Measurements from ENCODE around the gene BCL7C. TPM values are rescaled to one million over a fixed set of nuclear protein-coding genes. Genes with fewer than 3 reads are reported as not detected.

Gene BCL7C
- total and polyA plus RNA-seq, 2 of the 13 experiments (the other 11 are each of a cell fraction or from before 2014, with no cell fraction given): 17.7 to 33.8 TPM

- TF ChIP-seq HCFC1 (IDR thresholded peaks at IDR 0.05; ENCODE audit: low read depth, low read length) (0 out of 2 replicates have a peak, but pooled peaks have one; percentile 20), CHD4 (IDR thresholded peaks at IDR 0.05; ENCODE audit: borderline replicate concordance, low read length) (no peak), KLF6 (CRISPR knock-in tag; IDR thresholded peaks at IDR 0.05) (no peak), ATF2 (CRISPR knock-in tag; IDR thresholded peaks at IDR 0.05) (no peak), MIXL1 (CRISPR knock-in tag; IDR thresholded peaks at IDR 0.05) (no peak), ZNF451 (CRISPR knock-in tag; IDR thresholded peaks at IDR 0.05) (no peak), FOXM1 (CRISPR knock-in tag; IDR thresholded peaks at IDR 0.05) (no peak), ZIK1 (CRISPR knock-in tag; IDR thresholded peaks at IDR 0.05; ENCODE audit: borderline replicate concordance, low read depth) (no peak), ZHX1 (CRISPR knock-in tag; IDR thresholded peaks at IDR 0.05; ENCODE audit: low read depth) (no peak), SKI (IDR thresholded peaks at IDR 0.05; ENCODE audit: partially characterized antibody) (peak; percentile 44), SIX1 (CRISPR knock-in tag; IDR thresholded peaks at IDR 0.05; ENCODE audit: borderline replicate concordance) (no peak), TEAD2 (CRISPR knock-in tag; IDR thresholded peaks at IDR 0.05) (no peak)
- TF ChIP-seq, protein P1, sequence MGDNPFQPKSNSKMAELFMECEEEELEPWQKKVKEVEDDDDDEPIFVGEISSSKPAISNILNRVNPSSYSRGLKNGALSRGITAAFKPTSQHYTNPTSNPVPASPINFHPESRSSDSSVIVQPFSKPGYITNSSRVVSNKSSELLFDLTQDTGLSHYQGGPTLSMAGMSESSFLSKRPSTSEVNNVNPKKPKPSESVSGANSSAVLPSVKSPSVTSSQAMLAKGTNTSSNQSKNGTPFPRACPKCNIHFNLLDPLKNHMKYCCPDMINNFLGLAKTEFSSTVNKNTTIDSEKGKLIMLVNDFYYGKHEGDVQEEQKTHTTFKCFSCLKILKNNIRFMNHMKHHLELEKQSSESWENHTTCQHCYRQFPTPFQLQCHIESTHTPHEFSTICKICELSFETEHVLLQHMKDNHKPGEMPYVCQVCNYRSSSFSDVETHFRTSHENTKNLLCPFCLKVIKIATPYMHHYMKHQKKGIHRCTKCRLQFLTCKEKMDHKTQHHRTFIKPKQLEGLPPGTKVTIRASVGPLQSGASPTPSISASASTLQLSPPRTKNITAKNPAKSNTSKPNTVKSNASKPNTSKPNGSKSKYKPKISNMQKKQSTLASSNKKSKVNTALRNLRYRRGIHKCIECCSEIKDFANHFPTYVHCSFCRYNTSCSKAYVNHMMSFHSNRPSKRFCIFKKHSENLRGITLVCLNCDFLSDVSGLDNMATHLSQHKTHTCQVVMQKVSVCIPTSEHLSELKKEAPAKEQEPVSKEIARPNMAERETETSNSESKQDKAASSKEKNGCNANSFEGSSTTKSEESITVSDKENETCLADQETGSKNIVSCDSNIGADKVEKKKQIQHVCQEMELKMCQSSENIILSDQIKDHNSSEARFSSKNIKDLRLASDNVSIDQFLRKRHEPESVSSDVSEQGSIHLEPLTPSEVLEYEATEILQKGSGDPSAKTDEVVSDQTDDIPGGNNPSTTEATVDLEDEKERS (CRISPR knock-in tag; IDR thresholded peaks at IDR 0.05): peak; percentile 74; the same call in 1 of the 2 replicates
- TF ChIP-seq, protein P2, sequence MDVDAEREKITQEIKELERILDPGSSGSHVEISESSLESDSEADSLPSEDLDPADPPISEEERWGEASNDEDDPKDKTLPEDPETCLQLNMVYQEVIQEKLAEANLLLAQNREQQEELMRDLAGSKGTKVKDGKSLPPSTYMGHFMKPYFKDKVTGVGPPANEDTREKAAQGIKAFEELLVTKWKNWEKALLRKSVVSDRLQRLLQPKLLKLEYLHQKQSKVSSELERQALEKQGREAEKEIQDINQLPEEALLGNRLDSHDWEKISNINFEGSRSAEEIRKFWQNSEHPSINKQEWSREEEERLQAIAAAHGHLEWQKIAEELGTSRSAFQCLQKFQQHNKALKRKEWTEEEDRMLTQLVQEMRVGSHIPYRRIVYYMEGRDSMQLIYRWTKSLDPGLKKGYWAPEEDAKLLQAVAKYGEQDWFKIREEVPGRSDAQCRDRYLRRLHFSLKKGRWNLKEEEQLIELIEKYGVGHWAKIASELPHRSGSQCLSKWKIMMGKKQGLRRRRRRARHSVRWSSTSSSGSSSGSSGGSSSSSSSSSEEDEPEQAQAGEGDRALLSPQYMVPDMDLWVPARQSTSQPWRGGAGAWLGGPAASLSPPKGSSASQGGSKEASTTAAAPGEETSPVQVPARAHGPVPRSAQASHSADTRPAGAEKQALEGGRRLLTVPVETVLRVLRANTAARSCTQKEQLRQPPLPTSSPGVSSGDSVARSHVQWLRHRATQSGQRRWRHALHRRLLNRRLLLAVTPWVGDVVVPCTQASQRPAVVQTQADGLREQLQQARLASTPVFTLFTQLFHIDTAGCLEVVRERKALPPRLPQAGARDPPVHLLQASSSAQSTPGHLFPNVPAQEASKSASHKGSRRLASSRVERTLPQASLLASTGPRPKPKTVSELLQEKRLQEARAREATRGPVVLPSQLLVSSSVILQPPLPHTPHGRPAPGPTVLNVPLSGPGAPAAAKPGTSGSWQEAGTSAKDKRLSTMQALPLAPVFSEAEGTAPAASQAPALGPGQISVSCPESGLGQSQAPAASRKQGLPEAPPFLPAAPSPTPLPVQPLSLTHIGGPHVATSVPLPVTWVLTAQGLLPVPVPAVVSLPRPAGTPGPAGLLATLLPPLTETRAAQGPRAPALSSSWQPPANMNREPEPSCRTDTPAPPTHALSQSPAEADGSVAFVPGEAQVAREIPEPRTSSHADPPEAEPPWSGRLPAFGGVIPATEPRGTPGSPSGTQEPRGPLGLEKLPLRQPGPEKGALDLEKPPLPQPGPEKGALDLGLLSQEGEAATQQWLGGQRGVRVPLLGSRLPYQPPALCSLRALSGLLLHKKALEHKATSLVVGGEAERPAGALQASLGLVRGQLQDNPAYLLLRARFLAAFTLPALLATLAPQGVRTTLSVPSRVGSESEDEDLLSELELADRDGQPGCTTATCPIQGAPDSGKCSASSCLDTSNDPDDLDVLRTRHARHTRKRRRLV (CRISPR knock-in tag; IDR thresholded peaks at IDR 0.05): no peak
- TF ChIP-seq, protein P3, sequence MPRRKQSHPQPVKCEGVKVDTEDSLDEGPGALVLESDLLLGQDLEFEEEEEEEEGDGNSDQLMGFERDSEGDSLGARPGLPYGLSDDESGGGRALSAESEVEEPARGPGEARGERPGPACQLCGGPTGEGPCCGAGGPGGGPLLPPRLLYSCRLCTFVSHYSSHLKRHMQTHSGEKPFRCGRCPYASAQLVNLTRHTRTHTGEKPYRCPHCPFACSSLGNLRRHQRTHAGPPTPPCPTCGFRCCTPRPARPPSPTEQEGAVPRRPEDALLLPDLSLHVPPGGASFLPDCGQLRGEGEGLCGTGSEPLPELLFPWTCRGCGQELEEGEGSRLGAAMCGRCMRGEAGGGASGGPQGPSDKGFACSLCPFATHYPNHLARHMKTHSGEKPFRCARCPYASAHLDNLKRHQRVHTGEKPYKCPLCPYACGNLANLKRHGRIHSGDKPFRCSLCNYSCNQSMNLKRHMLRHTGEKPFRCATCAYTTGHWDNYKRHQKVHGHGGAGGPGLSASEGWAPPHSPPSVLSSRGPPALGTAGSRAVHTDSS (CRISPR knock-in tag; conservative IDR thresholded peaks at IDR 0.05): no peak
These were observed 47.9 kb upstream of the BCL7C start (continued) for GRCh38 chr16:30941600-30942425.

All from HepG2 (cell line).